GM12891 (cell line): ENCODE measurements around the gene COL6A3.

ENCODE experiments used
- POLR2A ChIP-seq: IDR thresholded peaks from 2 replicates; pipeline ENCODE4 v1.6.1; 2011; ENCODE audit warnings: low read depth, low read length, control low read depth
- TAF1 ChIP-seq: IDR thresholded peaks from 2 replicates; pipeline ENCODE4 v1.6.1; 2011; ENCODE audit warnings: low read depth, low read length, control low read depth

DNA sequence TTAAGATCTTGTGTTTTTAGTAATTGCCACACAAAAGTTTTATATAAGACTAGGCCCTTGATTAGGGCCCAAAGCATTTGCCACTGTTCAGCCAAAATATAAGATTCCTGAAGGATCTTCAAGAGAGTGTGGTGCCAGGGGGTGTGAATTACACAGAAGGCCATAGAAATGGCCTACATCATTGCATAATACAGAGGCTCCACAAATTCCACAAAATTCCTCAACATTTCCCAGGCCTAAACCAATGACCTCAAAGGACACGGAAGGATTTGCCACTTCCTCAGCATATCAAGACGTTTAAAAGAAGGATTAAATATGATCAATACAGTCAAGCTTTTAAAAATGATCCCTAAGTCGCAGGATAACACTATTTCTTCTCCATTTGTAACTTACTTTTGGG, 24.1 kb downstream of the COL6A3 start:
- TF ChIP-seq POLR2A (no peak), TAF1 (no peak)
